ENCODE results near the gene RGCC.

Gene RGCC

GRCh38 chr13:41454170-41454569, 3.2 kb upstream of the RGCC start:
- DNase-seq = no peak

GRCh38 chr13:41455725-41456419, 1.5 kb upstream of the RGCC start:
- DNase-seq = no peak

GRCh38 chr13:41457589-41458186, 338 bp downstream of the RGCC start:
- no peak for DNase-seq

GRCh38 chr13:41458187-41458760, 924 bp downstream of the RGCC start:
- DNase-seq = no peak

DNA sequence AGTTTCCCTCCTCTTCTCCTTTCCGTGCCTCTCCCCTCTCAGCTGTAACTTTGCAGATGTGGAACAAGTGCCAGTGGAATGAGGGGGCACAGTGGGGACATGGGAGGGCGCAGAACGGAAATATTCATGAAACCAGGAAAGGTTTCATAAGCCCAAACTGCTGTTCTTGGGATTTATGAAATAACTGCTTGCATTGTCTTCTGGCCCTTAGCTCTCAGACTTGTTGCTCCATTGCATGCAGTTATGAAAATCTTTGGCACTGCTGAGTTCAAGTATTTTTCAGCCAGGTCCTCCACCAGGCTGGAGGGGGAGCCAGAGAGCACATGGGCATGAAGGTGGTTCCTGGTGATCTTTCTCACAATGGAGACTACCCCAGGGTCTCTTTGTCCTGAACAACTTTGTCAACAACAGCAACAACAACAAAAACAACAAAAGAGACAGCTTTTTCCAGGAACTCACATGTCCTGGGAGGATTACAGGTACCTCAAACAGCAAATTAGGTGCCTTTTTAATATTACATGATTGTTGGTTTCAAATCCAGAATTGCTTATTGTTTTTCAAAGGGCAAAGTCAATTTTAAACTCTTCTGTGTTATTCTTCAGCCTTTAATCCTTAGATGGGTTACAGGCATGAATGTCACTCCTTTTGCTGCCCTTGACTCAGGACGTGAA, 1.5 kb downstream of the RGCC start:
- no peak for DNase-seq

DNA sequence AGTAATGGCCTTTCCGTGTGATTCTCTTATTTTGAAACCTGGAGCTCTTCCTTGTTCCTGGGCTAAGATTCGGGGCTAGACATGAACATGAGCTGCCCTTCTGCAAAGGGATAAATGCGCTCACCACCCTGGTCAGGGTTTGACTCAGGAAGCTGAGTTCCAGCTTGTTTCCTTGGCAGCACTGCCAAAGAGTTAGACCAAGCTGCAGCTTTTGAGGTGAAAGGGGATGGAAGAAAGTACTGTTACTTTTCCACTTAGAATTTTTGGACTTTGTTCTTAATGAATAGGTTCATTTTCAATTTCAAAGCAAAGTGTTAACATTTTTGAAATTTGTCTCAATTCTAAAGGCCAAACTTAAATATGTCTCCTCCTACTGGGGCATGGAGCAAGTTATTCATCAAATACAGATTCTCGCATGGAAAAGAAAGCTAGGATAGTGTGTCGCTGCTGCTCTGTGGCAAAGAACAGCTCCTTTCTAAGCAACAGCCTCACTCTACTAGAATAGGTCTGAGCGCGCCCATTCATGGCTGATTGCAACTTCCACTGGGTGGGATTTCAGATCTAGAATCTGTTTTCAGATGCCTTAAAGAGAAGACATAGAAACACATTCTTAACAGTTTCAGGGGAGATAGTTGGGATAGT, 2.2 kb downstream of the RGCC start:
- no peak for DNase-seq

DNA sequence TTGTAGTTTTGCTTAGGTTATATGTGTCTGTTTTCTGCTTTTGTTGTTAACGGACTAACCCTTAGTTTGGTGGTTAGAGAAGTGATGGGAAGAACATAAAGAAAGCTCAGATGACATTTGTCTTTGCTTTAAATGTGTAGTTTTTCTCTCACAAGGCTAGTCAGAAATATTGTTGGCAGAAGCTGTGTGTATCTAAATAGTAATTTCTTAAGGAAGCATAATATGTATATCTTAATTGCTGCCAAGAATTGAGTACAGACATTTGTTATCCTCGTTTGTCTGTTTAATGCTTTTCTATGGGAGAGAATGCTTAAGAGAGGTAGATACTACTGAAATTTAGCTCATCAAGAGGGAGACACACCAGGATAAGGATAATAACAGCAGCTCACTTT, 2.7 kb downstream of the RGCC start:
- DNase-seq = no peak

GRCh38 chr13:41460930-41461329, 3.6 kb downstream of the RGCC start:
- DNase-seq = no peak

GRCh38 chr13:41461527-41462139, 4.3 kb downstream of the RGCC start:
- DNase-seq = no peak

- no peak for DNase-seq
Observed at GRCh38 chr13:41462427-41462826, 5.1 kb downstream of the RGCC start.

DNA sequence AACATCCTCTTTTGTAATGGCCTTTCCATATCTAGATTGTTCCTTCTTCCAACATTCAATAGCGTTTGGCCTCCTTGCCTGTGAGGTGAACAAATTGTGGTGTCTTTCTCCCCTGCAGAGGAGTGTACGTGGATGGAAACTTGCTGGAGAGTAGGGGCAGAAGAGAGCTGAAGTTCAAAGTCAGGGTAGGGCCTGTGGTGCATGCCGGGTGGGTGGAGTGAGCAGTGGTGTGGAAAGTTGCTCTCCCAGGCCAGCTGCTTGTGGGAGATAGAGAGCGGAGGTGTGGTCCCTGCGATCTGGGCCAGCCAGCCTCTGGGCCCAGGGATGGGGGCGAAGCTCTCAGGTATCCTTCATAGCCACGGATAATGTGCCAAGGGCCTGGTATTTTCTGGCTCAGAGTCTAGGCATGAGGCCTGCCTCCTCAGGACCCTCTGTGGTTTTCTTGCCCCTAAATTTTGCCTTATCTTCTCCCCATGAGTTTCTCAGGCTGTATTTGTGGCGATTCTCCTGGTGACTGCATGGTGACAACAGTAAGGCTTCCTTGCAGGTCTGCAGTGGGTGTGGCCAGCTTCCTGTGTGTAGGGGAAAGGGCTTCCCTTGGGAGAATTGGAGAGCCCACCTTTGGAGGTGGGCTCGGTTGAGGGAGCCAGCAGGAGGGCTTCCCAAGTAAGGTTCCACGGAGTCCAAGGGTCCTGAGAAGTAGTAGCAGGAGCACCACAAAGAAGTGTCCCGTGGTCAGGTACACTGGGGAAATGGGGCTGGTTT, 6.7 kb downstream of the RGCC start:
- no peak for DNase-seq

GRCh38 chr13:41465241-41465847, 8.0 kb downstream of the RGCC start:
- DNase-seq = no peak

GRCh38 chr13:41465898-41466320, 8.6 kb downstream of the RGCC start:
- no peak for DNase-seq

GRCh38 chr13:41467425-41467945, 10.1 kb downstream of the RGCC start:
- no peak for DNase-seq

DNA sequence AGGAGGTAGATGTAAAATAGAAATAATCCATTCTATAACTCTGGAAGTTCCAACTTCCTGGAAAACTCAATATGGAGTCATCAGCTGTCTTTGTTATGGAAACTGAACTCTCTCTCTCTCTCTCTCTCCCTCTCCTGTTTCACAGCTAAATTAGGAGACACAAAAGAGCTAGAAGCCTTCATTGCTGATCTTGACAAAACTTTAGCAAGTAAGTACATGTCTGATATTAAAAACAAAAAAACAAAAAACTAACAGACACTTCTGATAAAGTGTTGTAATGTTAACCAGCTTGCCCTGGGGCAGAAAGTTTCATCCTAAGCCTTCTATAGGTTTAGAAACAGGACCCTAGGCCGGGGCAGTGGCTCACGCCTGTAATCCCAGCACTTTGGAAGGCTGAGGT, 11.3 kb downstream of the RGCC start:
- no peak for DNase-seq

- DNase-seq = no peak
Observed at GRCh38 chr13:41470196-41470595, 12.8 kb downstream of the RGCC start.

DNA sequence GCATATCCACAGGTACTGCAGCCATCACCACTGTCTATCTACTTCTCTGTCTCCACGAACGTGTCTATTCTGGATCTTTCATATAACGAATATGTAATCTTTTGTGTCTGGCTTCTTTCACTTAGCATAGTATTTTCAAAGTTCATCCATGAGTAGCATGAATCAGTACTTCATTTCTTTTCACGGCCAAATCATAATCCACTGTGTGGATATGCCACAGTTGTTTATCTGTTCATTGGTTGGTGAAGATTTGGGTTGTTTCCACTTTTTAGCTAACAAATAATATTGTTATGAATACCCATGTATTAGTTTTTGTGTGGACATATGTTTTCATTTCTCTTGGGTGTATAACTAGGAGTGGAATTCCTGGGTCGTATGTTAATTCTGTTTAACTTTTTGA, 14.4 kb downstream of the RGCC start:
- no peak for DNase-seq

GRCh38 chr13:41487222-41487621, 29.9 kb downstream of the RGCC start:
- DNase-seq = no peak

DNA sequence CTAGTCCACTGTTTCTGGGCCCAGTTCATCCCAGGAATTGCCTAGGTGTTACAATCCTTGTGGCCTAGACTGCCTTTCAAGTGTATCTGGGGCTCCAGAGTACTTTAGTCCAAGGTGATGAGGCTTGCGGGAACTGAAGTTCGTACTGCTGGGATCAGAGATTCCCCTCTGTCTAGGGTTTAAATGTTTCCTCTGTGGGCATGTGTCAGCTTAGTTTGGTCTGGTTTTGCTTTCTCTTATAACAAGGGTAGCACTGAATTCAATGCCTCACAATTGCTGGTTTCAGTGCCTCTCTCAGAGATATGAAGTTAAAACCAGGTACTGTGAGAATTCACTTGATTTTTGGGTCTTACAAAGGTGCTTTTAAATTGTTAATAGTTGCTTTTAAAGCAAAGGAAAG, 30.8 kb downstream of the RGCC start:
- DNase-seq = no peak

DNA sequence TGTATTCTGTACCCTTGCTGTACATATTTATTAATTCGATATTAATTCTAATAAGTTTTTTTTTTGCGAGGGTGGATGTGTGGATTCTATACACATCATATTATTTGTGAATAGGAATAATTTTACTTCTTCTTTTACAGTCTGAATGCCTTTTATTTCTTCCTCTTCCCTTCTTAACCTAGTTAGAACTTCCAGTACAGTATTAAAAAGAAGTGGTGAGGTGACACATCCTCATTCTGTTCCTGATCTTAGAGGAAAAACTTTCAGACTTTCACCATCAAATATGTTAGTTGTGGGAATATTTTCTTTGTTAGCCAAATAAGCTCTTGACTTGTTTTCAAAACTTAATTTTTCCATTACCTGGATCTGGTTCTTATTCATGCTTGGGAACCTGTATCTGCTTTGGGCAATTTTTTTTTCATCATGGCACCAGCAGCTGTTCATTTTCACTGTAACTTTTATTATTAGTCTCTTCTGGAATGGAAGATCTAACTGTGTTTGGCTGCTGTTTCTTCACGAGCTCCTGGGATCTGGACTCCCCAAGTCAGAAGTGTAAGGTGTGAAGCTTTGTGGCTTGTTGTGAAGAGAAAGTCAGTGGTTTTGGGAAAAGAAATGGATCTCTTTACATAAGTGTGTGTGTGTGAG, 33.1 kb downstream of the RGCC start:
- DNase-seq = no peak

DNA sequence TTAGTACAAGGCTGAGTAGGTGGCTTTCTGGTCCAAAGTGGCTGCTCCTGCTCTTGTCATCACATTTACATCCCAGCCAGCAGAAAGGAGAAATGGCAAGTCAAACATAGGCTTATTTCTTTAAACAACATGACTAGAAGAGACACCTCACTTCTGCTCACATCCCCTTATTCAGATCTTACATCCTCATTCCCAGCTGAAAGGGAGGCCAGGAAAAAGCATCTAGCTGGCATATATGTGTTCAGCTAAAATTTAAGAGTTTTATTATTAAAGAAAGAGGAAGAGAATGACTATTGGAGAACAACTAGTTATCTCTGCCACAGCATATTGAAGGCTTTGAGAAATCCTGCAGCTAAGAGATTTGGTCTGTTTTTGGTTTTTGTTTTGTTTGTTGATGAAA, 34.1 kb downstream of the RGCC start:
- DNase-seq = no peak

All from NCI-H1694 (cell line).